Cardiac fibroblast (primary cell): ENCODE measurements around the gene OR6C76.
"Not testable (repeated sequence)": the region's sequence is repeated elsewhere in the genome, so short reads cannot be mapped to it uniquely, and the experiment has no call there.

ENCODE experiments used
- DNase-seq, 2 donors: peaks; one replicate each; pipeline versions ENCODE4 v3.0.0 to v3.0.0-alpha.2; 2010; ENCODE audit warnings: low read depth in 2 of 2
- H3K4me3 ChIP-seq, 2 donors: replicated peaks in 1 of 2; 1 replicate in 1 of 2; 2 replicates in 1 of 2; pipeline ENCODE4 v1.5.1; 2011; ENCODE audit warnings: low read depth in 2 of 2, low read length in 2 of 2, mild to moderate bottlenecking in 2 of 2, moderate library complexity in 1 of 2
- TF ChIP-seq, protein P1 (sequence below): IDR thresholded peaks from one replicate; pipeline ENCODE4 v1.5.1; 2011; ENCODE audit warnings: low read depth, mild to moderate bottlenecking, low read length, inconsistent platforms

The OR6C76 gene

DNA sequence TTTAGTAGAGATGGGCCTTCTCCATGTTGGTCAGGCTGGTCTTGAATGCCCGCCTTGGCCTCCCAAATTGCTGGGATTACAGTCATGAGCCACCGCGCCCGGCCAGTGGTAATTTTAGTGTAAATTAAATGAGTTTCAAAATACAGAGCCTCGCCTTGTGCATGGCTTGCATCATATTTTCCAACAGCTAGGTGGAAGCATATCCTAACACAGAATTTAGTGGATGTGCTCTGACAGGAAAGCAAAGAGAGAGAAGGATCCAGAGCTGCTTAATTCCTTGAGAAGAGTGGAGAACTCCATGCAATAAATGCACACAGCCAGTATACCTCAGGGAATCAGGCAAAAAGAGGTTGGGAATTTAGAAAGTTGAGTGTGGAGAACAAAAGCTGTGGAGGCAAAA, 20.3 kb downstream of the OR6C76 start:
- no peak for DNase-seq
- TF ChIP-seq, protein P1, sequence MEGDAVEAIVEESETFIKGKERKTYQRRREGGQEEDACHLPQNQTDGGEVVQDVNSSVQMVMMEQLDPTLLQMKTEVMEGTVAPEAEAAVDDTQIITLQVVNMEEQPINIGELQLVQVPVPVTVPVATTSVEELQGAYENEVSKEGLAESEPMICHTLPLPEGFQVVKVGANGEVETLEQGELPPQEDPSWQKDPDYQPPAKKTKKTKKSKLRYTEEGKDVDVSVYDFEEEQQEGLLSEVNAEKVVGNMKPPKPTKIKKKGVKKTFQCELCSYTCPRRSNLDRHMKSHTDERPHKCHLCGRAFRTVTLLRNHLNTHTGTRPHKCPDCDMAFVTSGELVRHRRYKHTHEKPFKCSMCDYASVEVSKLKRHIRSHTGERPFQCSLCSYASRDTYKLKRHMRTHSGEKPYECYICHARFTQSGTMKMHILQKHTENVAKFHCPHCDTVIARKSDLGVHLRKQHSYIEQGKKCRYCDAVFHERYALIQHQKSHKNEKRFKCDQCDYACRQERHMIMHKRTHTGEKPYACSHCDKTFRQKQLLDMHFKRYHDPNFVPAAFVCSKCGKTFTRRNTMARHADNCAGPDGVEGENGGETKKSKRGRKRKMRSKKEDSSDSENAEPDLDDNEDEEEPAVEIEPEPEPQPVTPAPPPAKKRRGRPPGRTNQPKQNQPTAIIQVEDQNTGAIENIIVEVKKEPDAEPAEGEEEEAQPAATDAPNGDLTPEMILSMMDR: no peak
- H3K4me3 ChIP-seq: no peak overlapping the region

DNA sequence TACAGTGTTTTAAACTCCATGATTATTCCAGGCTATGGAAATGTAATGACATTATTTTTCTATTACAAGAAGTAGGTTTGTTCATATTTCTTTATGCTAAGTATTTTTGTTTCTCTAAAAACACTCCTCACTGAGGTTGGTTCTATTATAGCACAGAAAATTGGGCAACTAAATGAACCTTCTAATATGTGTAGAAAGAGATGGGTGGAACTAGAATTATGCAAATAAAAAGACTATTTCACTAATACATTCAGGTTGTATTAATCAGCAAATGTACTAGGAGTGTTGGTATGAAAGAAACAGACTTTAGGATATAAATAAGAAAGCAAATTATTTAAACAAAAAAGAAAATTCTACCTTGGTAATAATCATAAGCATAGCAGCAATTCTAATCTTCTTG, 22.8 kb downstream of the OR6C76 start:
- no peak overlapping the region for H3K4me3 ChIP-seq
- TF ChIP-seq, protein P1: no peak
- DNase-seq: no peak

DNA sequence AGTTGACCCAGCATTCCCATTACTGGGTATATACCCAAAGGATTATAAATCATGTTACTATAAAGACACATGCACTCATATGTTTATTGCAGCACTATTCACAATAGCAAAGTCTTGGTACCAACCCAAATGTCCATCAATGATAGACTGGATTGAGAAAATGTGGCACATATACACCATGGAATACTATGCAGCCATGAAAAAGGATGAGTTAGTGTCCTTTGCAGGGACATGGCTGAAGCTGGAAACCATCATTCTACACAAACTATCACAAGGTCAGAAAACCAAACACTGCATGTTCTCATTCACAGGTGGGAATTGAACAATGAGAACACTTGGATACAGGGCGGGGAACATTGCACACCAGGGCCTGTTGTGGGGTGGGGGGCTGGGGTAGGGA, 38.9 kb downstream of the OR6C76 start:
- H3K4me3 ChIP-seq, DNase-seq: not testable (repeated sequence)

DNA sequence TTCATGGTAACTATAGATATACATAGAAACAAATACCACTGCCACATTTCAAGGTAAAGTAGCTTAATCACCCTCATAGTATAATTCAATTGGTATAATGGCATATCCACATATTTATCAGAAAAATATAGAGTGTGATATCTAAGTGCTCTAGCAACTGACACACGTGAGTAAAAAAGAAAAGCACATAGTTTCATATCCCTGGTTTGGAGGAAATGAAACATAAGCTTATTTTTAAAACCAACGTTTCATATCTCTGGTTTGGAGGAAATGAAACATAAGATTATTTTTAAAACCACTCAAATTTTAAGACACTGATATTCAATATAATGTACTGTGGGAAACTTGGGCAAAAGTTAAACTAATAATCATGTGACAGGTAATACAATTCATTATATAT, 41.8 kb downstream of the OR6C76 start:
- no peak for DNase-seq
- H3K4me3 ChIP-seq: no peak overlapping the region
- TF ChIP-seq, protein P1: no peak

DNA sequence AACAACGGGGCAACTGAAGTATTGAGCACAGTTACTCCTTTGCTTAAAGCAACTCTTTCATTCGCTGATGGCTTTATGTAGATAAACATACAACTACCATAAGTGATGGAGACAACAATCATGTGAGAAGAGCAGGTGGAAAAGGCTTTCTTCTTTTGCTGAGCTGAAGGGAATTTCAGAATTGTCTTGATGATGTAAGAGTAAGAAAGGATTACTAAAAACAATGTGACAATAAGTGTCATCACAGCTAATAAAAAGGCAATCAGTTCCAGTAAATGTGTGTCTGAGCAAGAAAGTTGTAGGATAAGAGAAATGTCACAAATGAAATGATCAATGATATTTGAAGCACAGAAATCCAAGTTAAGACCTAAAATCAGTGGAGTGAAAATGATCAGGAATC, 43.2 kb downstream of the OR6C76 start:
- H3K4me3 ChIP-seq: no peak overlapping the region
- TF ChIP-seq, protein P1: no peak
- no peak for DNase-seq

DNA sequence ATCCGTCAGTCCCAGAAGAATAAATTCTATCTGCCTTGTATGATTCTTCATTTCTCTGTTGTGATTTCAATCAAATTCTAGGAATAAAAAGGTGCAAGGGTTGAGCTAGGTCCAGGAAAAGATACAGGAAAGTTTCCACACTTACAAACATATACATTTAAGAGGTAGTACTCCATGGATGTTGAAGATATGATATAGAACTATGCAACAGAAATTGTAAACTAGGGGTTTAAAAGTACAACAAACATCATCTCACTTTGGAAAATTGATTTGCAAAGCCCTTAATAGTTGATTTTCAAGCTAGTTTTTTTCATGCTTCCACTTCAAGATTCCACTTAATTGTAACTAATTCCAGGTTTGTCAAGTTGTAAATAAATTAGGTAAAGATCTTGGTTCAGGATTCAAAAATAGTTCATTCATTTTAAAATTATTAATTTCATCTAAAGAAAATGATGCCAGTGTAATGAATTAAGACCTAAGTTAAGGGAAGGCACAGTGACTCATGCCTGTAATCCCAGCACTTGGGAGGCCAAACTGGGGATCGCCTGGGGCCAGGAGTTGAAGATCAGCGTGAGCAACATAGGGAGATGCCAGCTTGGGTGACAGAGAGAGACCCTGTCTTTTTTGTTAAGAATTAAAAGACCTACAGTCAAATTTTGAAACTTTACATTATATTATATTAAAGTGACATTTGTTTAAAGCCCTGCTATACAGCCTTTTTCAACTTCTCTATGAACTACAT, 44.2 kb downstream of the OR6C76 start, which contains the start of gene OR6C70:
Gene OR6C70 (minus strand): TSS at position 51 of the 742 bp plus-strand sequence. CDS start 0 bp downstream, at position 51.
- DNase-seq: no peak
- TF ChIP-seq, protein P1: no peak
- H3K4me3 ChIP-seq: no peak within 1 kb of the TSS

DNA sequence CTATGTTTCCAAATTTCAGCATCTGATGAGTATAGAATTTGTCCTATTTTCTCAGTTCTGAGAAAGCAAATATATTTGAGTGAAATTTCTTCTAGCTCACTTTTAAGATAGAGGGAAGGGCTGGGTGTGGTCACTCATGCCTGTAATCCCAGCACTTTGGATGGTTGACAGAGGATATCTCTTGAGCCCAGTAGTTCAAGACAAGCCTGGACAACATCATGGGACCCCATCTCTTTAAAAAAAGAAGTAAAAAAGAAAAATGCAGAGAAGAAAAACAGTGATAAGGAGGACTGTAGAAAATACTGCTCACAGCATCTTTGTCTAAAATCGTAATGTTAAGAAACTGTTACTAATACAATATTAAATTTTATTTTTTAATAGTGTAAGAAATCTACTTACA, 46.2 kb downstream of the OR6C76 start:
- TF ChIP-seq, protein P1: no peak
- H3K4me3 ChIP-seq: no peak overlapping the region
- no peak for DNase-seq
